Suppressor macrophage treated with lipopolysaccharide for 1 hour (primary cell): ENCODE data around the gene SDSL.

Experiments used
- DNase-seq, 3 donors: peaks; one replicate each; pipeline ENCODE4 v3.0.0-alpha.2; 2020 to 2022

Gene SDSL

GRCh38 chr12:113452458-113452857, 30.3 kb downstream of the SDSL start:
- no peak for DNase-seq

- DNase-seq, result no peak
Observed at GRCh38 chr12:113453330-113453729, 31.1 kb downstream of the SDSL start.

- DNase-seq, result no peak
Observed at GRCh38 chr12:113456199-113456598, 34.0 kb downstream of the SDSL start.

GRCh38 chr12:113456761-113457160, 34.6 kb downstream of the SDSL start:
- DNase-seq, result no peak

GRCh38 chr12:113457185-113457584, 35.0 kb downstream of the SDSL start:
- DNase-seq, result no peak

- no peak for DNase-seq
Observed at GRCh38 chr12:113457710-113458109, 35.5 kb downstream of the SDSL start.

- no peak for DNase-seq
Observed at GRCh38 chr12:113459981-113460380, 37.8 kb downstream of the SDSL start.

- peak; percentile 48 to 55 (median 54) for DNase-seq
Observed at GRCh38 chr12:113461666-113462065, 39.5 kb downstream of the SDSL start.

- peak; percentile 82 to 92 (median 89) for DNase-seq
Observed at GRCh38 chr12:113462117-113462774, 40.1 kb downstream of the SDSL start.

GRCh38 chr12:113462998-113463745, 41.0 kb downstream of the SDSL start:
- peak in 2 of 3 donors; percentile 31 to 73 for DNase-seq

- DNase-seq, result peak in 2 of 3 donors; percentile 36 to 46
Observed at GRCh38 chr12:113463746-113464451, 41.7 kb downstream of the SDSL start.

GRCh38 chr12:113464452-113464775, 42.2 kb downstream of the SDSL start:
- no peak for DNase-seq

GRCh38 chr12:113464852-113465719, 42.9 kb downstream of the SDSL start:
- DNase-seq, result peak in 1 of 3 donors; percentile 36

GRCh38 chr12:113465808-113466453, 43.8 kb downstream of the SDSL start:
- no peak for DNase-seq

GRCh38 chr12:113466454-113467141, 44.4 kb downstream of the SDSL start:
- DNase-seq, result no peak

GRCh38 chr12:113467142-113467501, 44.9 kb downstream of the SDSL start:
- peak in 1 of 3 donors; percentile 41 for DNase-seq

GRCh38 chr12:113467502-113468364, 45.6 kb downstream of the SDSL start:
- peak in 1 of 3 donors; percentile 39 for DNase-seq

GRCh38 chr12:113468365-113469223, 46.4 kb downstream of the SDSL start:
- no peak for DNase-seq

GRCh38 chr12:113469224-113469948, 47.2 kb downstream of the SDSL start:
- DNase-seq, result no peak
